HG02610 (cell line): ENCODE results near the gene SMIM36.
"Not testable (repeated sequence)": the region's sequence is repeated elsewhere in the genome, so short reads cannot be mapped to it uniquely, and the experiment has no call there.

Experiments used
- ATAC-seq: cut with Tn5 transposase; IDR thresholded peaks from one replicate; pipeline ENCODE4 v1.9.1; 2021; ENCODE audit warnings: mild to moderate bottlenecking, moderate library complexity; ENCODE audit not compliant: unreplicated experiment

The SMIM36 gene

DNA sequence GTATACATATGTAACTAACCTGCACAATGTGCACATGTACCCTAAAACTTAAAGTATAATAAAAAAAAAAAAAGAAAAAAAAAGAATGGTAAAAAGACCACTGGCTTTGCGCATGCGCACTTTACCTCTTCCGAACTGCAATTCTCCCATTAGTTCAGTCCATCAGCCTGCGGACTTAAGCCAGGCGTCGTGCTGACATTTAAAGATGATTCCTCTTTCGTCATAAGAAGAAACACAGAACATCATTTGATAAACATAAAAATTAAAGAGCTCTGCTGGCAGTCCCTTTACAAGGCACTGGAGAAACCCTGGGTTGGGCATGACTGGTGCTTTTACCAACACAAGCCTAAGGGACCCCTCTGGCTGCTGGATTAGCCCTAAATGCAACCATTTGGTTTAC lies 3.6 kb downstream of the SMIM36 start:
- ATAC-seq: not testable (repeated sequence)

- ATAC-seq: not testable (repeated sequence)
Measured at GRCh38 chr17:55501626-55502025, 9.6 kb downstream of the SMIM36 start.

DNA sequence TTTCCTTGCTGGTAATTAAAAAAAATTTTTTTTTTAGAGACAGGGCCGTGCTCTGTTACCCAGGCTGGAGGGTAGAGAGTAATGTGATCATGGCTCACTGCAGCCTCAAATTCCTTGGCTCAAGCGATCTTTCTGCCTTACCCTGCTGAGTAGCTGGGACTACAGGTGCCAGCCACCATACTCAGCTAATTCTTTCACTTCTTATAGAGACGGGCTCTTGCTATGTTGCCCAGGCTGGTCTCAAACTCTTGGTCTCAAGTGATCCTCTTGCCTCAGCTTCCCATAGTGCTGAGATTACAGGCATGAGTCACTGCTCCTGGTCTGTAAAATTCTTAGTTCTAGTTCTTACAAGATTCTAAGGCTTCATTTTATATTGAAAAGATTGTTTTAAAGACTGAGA lies 11.1 kb downstream of the SMIM36 start:
- no peak for ATAC-seq

- peak; percentile 45 for ATAC-seq
Measured at GRCh38 chr17:55496094-55496881, 15.0 kb downstream of the SMIM36 start.

DNA sequence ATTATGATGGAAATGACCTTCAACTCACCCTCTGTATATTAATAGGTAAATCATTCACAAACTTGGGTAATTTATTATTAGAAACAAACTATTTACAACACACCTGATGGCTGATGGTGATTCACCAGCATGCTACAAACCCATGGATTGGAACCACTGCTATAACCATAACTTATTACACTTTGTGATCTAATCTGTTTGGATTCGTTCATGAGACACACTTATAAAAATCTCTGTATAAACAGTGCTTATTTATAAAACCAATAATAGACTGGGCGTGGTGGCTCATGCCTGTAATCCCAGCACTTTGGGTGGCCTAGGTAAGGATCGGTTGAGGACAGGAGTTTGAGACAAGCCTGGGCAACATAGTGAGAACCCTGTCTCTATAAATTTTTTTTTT lies 16.0 kb downstream of the SMIM36 start:
- no peak for ATAC-seq

DNA sequence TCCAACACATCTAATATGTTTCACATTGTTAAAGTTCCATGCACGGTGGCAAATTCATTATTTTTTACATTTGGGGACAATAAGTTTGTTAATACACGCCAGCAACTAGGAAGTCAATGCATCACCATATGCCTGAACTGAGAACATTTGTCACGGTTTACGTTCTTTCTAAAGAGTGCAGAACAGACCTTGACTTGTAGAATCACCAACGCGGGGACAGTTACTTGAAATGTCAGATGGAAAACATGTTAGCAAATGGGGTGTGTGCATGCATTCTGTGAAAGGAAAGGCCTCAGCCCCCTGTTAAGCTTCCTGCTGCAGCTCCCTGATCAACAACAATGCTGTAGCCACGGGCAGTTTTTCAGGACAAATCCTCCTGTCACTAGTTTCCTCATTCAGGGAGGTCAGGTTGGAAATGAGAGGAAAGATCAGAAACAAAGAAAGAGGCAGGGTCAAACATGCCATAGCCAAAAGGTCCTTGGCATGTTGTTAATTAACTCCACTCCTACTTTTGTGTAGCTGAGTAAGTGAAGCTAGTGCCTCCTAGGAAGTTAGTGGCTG lies 18.4 kb downstream of the SMIM36 start:
- ATAC-seq: no peak

- ATAC-seq: no peak
Measured at GRCh38 chr17:55490376-55490775, 20.9 kb downstream of the SMIM36 start.

DNA sequence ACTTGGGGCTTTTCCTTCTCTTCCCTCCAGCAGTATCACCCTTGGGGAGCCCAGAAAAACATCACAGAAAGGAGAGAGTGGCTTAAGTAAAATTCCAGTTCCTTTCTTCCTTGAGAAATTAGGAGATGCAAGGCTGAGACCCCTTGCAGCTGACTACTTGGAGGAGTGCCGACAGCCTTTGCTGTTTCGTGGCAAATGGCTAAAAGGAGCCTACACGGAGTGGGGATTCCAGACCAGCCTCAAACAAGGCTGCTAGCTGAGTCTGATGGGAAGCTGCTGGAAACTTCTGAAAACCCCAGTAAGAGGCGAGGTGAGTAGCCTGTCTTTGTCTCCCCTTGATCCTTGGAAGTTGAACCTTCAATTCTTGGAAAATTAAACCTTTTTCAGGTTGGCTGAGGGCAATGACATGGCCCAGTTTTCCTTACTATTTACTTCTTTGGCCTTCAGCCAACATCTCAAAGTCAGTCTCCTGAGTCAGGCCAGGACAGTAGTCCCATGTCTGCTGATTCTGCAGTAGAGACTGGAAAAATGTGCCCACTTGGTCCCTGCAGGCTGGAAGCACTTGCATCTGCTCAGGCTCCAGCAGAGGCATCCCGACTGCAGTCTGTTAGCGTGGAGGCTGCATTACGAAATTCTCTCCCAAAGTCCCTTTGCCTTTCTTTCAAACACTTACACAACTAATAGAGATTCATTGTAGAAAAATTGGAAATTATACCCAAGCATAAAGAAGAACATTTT lies 23.4 kb downstream of the SMIM36 start:
- no peak for ATAC-seq

GRCh38 chr17:55484575-55484974 lies 26.7 kb downstream of the SMIM36 start:
- ATAC-seq: peak; percentile 68

GRCh38 chr17:55482591-55483389 lies 28.5 kb downstream of the SMIM36 start:
- ATAC-seq: peak; percentile 54

GRCh38 chr17:55480631-55481315 lies 30.5 kb downstream of the SMIM36 start:
- no peak for ATAC-seq

GRCh38 chr17:55479903-55480302 lies 31.3 kb downstream of the SMIM36 start:
- no peak for ATAC-seq

- ATAC-seq: no peak
Measured at GRCh38 chr17:55478971-55479370, 32.3 kb downstream of the SMIM36 start.

- ATAC-seq: no peak
Measured at GRCh38 chr17:55466671-55467070, 44.6 kb downstream of the SMIM36 start.

- not testable (repeated sequence) for ATAC-seq
Measured at GRCh38 chr17:55465771-55466170, 45.5 kb downstream of the SMIM36 start.

- peak; percentile 59 for ATAC-seq
Measured at GRCh38 chr17:55463600-55463999, 47.7 kb downstream of the SMIM36 start.

DNA sequence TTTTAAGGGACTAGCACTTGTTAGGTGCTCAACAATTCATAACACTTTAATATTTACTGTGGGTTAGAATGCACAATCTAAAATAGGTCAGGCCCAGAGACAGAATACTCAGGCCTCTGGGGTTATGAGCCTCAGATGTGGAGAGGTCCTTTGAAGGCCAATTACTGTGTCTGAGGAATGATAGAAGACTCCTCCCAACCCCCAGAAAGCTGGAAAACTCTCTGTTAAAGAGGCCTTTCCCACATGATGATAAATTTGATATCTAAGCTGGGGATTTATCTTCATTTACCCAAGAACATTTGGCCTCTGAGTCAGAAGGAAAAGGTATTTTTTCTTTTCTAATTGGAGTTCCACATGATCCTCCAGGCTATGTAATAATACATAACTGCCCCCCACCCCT lies 48.5 kb downstream of the SMIM36 start:
- no peak for ATAC-seq

GRCh38 chr17:55462234-55462633 lies 49.0 kb downstream of the SMIM36 start:
- ATAC-seq: no peak

DNA sequence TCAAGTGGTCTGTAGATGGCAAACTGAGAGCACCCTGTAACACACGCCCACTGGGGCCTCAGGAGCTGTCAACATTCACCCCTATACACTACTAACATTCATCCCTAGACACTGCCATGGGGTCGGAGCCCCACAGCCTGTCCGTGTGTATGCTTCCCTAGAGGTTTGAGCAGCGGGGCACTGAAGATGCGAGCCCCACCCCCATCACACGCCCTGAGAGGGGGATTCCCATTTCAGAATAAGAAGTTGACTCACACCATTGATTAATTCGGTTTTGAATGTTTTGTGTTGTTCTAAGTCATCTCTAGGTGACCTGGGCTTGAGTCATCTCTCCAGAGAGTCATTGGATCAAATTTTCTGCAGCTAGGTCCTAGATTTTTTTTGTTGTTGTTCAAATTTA lies 52.3 kb downstream of the SMIM36 start:
- peak; percentile 89 for ATAC-seq

GRCh38 chr17:55458287-55458900 lies 52.9 kb downstream of the SMIM36 start:
- ATAC-seq: no peak
